Measurements from ENCODE around the gene DAAM1. TPM values are rescaled to one million over a fixed set of nuclear protein-coding genes. Genes with fewer than 3 reads are reported as not detected.

DAAM1 gene
- total RNA-seq, 1 experiment from 2014 or later = 13.3 TPM

DNA sequence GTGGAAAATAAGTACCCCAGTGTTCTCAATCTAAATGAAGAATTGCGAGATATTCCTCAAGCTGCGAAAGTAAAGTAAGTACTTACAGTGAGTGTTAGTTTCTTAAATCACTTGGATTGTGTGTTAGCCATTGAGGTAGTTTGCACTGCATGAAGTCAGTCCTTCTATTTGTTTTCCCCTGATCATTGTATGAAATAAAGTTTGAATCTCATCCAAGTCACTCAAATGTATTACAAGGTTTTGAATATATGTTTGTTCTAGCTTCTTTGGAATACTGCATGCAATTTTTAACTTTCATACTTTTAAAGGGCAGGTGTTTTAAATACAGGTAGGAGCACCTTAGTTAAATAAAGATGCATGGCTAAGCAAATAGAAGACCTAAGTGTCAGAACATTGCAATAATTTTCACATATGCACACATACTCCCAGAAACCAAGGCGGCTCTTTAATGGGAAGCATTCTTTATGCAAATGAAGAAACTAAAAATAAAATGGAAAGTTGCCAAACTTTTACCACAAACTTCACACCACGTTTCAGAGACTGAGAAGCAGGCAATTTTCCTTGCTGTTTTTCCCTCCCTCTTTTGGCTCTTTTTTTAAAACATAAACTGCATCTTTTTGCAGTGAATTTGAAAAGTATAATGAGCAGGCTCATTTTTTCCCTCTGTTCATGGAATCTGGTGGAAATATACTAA is 171.1 kb downstream of the DAAM1 start:
- TF ChIP-seq, protein P1, sequence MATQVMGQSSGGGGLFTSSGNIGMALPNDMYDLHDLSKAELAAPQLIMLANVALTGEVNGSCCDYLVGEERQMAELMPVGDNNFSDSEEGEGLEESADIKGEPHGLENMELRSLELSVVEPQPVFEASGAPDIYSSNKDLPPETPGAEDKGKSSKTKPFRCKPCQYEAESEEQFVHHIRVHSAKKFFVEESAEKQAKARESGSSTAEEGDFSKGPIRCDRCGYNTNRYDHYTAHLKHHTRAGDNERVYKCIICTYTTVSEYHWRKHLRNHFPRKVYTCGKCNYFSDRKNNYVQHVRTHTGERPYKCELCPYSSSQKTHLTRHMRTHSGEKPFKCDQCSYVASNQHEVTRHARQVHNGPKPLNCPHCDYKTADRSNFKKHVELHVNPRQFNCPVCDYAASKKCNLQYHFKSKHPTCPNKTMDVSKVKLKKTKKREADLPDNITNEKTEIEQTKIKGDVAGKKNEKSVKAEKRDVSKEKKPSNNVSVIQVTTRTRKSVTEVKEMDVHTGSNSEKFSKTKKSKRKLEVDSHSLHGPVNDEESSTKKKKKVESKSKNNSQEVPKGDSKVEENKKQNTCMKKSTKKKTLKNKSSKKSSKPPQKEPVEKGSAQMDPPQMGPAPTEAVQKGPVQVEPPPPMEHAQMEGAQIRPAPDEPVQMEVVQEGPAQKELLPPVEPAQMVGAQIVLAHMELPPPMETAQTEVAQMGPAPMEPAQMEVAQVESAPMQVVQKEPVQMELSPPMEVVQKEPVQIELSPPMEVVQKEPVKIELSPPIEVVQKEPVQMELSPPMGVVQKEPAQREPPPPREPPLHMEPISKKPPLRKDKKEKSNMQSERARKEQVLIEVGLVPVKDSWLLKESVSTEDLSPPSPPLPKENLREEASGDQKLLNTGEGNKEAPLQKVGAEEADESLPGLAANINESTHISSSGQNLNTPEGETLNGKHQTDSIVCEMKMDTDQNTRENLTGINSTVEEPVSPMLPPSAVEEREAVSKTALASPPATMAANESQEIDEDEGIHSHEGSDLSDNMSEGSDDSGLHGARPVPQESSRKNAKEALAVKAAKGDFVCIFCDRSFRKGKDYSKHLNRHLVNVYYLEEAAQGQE (IDR thresholded peaks at IDR 0.05; ENCODE audit: insufficient read depth in 1 of 2, low read depth in 2 of 2, low read length in 1 of 2) = no peak
- TF ChIP-seq, protein P2, sequence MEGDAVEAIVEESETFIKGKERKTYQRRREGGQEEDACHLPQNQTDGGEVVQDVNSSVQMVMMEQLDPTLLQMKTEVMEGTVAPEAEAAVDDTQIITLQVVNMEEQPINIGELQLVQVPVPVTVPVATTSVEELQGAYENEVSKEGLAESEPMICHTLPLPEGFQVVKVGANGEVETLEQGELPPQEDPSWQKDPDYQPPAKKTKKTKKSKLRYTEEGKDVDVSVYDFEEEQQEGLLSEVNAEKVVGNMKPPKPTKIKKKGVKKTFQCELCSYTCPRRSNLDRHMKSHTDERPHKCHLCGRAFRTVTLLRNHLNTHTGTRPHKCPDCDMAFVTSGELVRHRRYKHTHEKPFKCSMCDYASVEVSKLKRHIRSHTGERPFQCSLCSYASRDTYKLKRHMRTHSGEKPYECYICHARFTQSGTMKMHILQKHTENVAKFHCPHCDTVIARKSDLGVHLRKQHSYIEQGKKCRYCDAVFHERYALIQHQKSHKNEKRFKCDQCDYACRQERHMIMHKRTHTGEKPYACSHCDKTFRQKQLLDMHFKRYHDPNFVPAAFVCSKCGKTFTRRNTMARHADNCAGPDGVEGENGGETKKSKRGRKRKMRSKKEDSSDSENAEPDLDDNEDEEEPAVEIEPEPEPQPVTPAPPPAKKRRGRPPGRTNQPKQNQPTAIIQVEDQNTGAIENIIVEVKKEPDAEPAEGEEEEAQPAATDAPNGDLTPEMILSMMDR (IDR thresholded peaks at IDR 0.05) = no peak
- TF ChIP-seq TCF7L2 (IDR thresholded peaks at IDR 0.05; ENCODE audit: low read depth, low read length) = no peak
- no peak for TF ChIP-seq POLR2AphosphoS5 (IDR thresholded peaks at IDR 0.05; ENCODE audit: low read depth, low read length)
- no peak for TF ChIP-seq SIN3A (IDR thresholded peaks at IDR 0.05; ENCODE audit: borderline replicate concordance, insufficient read depth, low read depth, low read length)
- no peaks in the 10 kb centered on the region for H3K27me3 ChIP-seq (ENCODE audit: control insufficient read depth, insufficient read depth, low read length)
- H3K4me1 ChIP-seq (ENCODE audit: control insufficient read depth, insufficient read depth, low read length) = no peaks in the 10 kb centered on the region
- ATAC-seq (no peak), DNase-seq (ENCODE audit: low read depth, low spot score) (no peak)
- H3K36me3 ChIP-seq (ENCODE audit: control insufficient read depth, insufficient read depth, low read length) = no peaks in the 10 kb centered on the region
- H3K9me3 ChIP-seq (ENCODE audit: control insufficient read depth, insufficient read depth, low read depth, low read length) = no peaks in the 10 kb centered on the region
- in situ Hi-C loops (cut with HindIII; ENCODE audit: low pct_unique_long_range_greater_than_20kb, low sequenced_read_pairs) (no loop called here), intact Hi-C loops (cut with micrococcal nuclease; ENCODE audit: unreplicated experiment) (no loop called here)
- no TSS peak for BruUV-seq (replicated peaks)
- ChIA-PET CTCF (no interaction called here), POLR2A (no interaction called here)
- H3K27ac ChIP-seq (ENCODE audit: low read length) = no peak overlapping the region
- H3K4me3 ChIP-seq (ENCODE audit: low read depth in 2 of 2, low read length in 2 of 2) = no peak overlapping the region

DNA sequence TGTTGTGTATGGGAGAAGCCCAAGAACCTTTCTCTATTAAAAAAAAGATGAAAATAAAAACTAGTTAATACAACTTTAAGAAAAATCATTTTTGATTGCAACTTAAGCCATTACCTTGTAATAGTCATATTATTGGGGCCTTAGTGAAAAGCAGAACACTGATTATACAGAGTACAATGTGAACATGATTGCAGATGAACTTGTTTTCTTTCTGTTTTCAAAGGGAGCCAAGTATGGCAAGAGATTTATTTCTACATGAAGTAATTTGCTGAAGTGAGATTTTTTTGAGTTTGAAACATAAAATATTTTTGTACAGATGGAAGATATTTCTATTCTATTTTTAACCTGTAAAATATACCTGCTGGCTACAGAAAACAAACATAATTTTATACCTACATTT is 171.8 kb downstream of the DAAM1 start:
- H3K4me1 ChIP-seq (ENCODE audit: control insufficient read depth, insufficient read depth, low read length) = no peaks in the 10 kb centered on the region
- POLR2A ChIA-PET = no interaction called here
- no peaks in the 10 kb centered on the region for H3K36me3 ChIP-seq (ENCODE audit: control insufficient read depth, insufficient read depth, low read length)
- intact Hi-C loops (cut with micrococcal nuclease; ENCODE audit: unreplicated experiment) = no loop called here
- H3K27me3 ChIP-seq (ENCODE audit: control insufficient read depth, insufficient read depth, low read length) = no peaks in the 10 kb centered on the region
- CTCF ChIA-PET = no interaction called here
- in situ Hi-C loops (cut with HindIII; ENCODE audit: low pct_unique_long_range_greater_than_20kb, low sequenced_read_pairs) = no loop called here
- TF ChIP-seq SIN3A (IDR thresholded peaks at IDR 0.05; ENCODE audit: borderline replicate concordance, insufficient read depth, low read depth, low read length) = no peak
- TF ChIP-seq, protein P2 (IDR thresholded peaks at IDR 0.05) = no peak
- no peak for TF ChIP-seq POLR2AphosphoS5 (IDR thresholded peaks at IDR 0.05; ENCODE audit: low read depth, low read length)
- TF ChIP-seq, protein P1 (IDR thresholded peaks at IDR 0.05; ENCODE audit: insufficient read depth in 1 of 2, low read depth in 2 of 2, low read length in 1 of 2) = no peak
- no peak for TF ChIP-seq TCF7L2 (IDR thresholded peaks at IDR 0.05; ENCODE audit: low read depth, low read length)
- H3K4me3 ChIP-seq (ENCODE audit: low read depth in 2 of 2, low read length in 2 of 2) = no peak overlapping the region
- no peak overlapping the region for H3K27ac ChIP-seq (ENCODE audit: low read length)
- DNase-seq (ENCODE audit: low read depth, low spot score) = no peak
- no TSS peak for BruUV-seq (replicated peaks)
- no peaks in the 10 kb centered on the region for H3K9me3 ChIP-seq (ENCODE audit: control insufficient read depth, insufficient read depth, low read depth, low read length)
- ATAC-seq = no peak

Measured in Panc1 (cell line).